Measurements from ENCODE around the gene AFAP1L2. TPM values are rescaled to one million over a fixed set of nuclear protein-coding genes. Genes with fewer than 3 reads are reported as not detected.

Gene AFAP1L2
- polyA plus RNA-seq, 3 donors: 0.01 to 0.43 TPM; not detected in 1

DNA sequence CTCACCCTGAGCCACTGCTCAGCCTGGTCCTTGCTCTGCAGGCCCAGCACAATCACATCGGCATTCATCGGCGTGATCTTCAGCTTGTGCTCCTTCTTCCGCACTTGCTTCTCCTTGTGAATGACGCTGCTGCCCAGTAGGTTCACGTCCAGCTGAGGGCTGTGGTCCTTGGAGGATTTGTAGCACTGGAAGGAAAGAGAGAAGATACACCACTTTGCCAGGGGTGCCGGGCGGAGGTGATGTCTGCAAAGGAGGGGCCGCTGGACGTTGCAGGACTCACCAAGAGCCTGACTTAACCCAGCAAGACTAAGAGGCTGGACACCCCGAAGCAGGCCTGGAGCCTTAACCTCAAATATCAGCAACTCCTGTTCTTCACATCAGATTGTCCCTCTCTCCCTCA is 90.4 kb downstream of the AFAP1L2 start:
- TF ChIP-seq, protein P1, sequence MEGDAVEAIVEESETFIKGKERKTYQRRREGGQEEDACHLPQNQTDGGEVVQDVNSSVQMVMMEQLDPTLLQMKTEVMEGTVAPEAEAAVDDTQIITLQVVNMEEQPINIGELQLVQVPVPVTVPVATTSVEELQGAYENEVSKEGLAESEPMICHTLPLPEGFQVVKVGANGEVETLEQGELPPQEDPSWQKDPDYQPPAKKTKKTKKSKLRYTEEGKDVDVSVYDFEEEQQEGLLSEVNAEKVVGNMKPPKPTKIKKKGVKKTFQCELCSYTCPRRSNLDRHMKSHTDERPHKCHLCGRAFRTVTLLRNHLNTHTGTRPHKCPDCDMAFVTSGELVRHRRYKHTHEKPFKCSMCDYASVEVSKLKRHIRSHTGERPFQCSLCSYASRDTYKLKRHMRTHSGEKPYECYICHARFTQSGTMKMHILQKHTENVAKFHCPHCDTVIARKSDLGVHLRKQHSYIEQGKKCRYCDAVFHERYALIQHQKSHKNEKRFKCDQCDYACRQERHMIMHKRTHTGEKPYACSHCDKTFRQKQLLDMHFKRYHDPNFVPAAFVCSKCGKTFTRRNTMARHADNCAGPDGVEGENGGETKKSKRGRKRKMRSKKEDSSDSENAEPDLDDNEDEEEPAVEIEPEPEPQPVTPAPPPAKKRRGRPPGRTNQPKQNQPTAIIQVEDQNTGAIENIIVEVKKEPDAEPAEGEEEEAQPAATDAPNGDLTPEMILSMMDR (IDR thresholded peaks at IDR 0.05): no peak

DNA sequence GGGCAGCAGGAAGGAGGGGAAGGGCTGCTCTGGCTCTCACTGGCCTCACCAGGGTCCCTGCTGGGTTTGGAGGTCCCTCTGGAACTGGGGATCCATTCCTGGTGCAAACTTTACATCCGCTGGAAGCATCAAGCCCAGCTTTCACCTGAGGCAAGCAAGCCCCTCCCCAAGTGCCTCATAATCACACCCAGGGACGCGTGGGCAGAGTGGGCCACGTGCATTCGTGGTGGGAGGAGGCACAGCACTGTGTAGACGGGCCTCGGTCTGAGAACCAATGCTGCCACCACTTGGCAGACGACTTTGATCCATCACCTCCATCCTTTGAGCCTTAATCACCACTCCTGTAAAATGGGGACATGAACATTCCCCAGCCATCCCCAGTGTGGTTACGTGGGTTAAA is 91.2 kb downstream of the AFAP1L2 start:
- no peaks in the 10 kb centered on the region for H3K4me1 Mint-ChIP-seq
- H3K4me3 Mint-ChIP-seq: no peak overlapping the region

More for the DNA sequence above, 90.4 kb downstream of the AFAP1L2 start:
- Histone ChIP-seq H3K27ac (ENCODE audit: low read depth in 1 of 2, low read length in 2 of 2) (no peak overlapping the region), H4K20me1 (ENCODE audit: insufficient read depth, low read length) (no peaks in the 10 kb centered on the region), H2AFZ (ENCODE audit: insufficient read depth, low read depth, low read length, poor library complexity, severe bottlenecking) (no peak overlapping the region), H3K79me2 (ENCODE audit: insufficient read depth, low read length) (no peaks in the 10 kb centered on the region), H3K36me3 (replicated peaks in 1 of 2; ENCODE audit: control insufficient read depth in 1 of 2, insufficient read depth in 2 of 2, low read length in 2 of 2) (no peaks in the 10 kb centered on the region), H3K27me3 (ENCODE audit: control insufficient read depth in 2 of 2, insufficient read depth in 2 of 2, low read length in 2 of 2) (no peaks in the 10 kb centered on the region), H3K4me3 (replicated peaks in 1 of 3; ENCODE audit: low read depth in 2 of 3, low read length in 3 of 3) (no peak overlapping the region), H3K4me1 (ENCODE audit: control insufficient read depth in 1 of 2, insufficient read depth in 2 of 2, low read length in 2 of 2) (no peaks in the 10 kb centered on the region), H3K9ac (ENCODE audit: insufficient read depth, low read length, poor library complexity, severe bottlenecking) (no peak overlapping the region), H3K9me3 (replicated peaks in 1 of 2; ENCODE audit: control insufficient read depth in 1 of 2, insufficient read depth in 1 of 2, low read length in 2 of 2) (no peaks in the 10 kb centered on the region), H3K4me2 (replicated peaks; ENCODE audit: extremely low read depth, low read length, poor library complexity, severe bottlenecking) (no peak overlapping the region)
- 92% methylated on average over 9 of the region's 11 CpGs for WGBS (ENCODE audit: insufficient coverage)
- no peaks in the 10 kb centered on the region for H3K36me3 Mint-ChIP-seq
- intact Hi-C loops (cut with micrococcal nuclease): no loop called here
- peaks cover 0 to 5% (median 0%) of the 10 kb centered on the region in 7 donors for H3K9me3 Mint-ChIP-seq
- DNase-seq: no peak
- no peak overlapping the region for H3K4me3 Mint-ChIP-seq
- H3K27me3 Mint-ChIP-seq (ENCODE audit: low read depth in 3 of 3): peaks cover 1 to 8% (median 3%) of the 10 kb centered on the region in 3 donors
- peak overlapping the region in 1 of 7 donors; percentile 46 for H3K27ac Mint-ChIP-seq
- no peaks in the 10 kb centered on the region for H3K4me1 Mint-ChIP-seq

More for the DNA sequence above, 91.2 kb downstream of the AFAP1L2 start:
- H3K27me3 Mint-ChIP-seq (ENCODE audit: low read depth in 3 of 3): peaks cover 1 to 8% (median 3%) of the 10 kb centered on the region in 3 donors
- TF ChIP-seq, protein P1 (IDR thresholded peaks at IDR 0.05): no peak
- Histone ChIP-seq H3K79me2 (ENCODE audit: insufficient read depth, low read length) (no peaks in the 10 kb centered on the region), H3K9ac (ENCODE audit: insufficient read depth, low read length, poor library complexity, severe bottlenecking) (no peak overlapping the region), H3K27ac (ENCODE audit: low read depth in 1 of 2, low read length in 2 of 2) (no peak overlapping the region), H3K4me1 (ENCODE audit: control insufficient read depth in 1 of 2, insufficient read depth in 2 of 2, low read length in 2 of 2) (no peaks in the 10 kb centered on the region), H2AFZ (ENCODE audit: insufficient read depth, low read depth, low read length, poor library complexity, severe bottlenecking) (no peak overlapping the region), H3K4me2 (replicated peaks; ENCODE audit: extremely low read depth, low read length, poor library complexity, severe bottlenecking) (no peak overlapping the region), H3K36me3 (replicated peaks in 1 of 2; ENCODE audit: control insufficient read depth in 1 of 2, insufficient read depth in 2 of 2, low read length in 2 of 2) (no peaks in the 10 kb centered on the region), H3K27me3 (ENCODE audit: control insufficient read depth in 2 of 2, insufficient read depth in 2 of 2, low read length in 2 of 2) (no peaks in the 10 kb centered on the region), H3K4me3 (replicated peaks in 1 of 3; ENCODE audit: low read depth in 2 of 3, low read length in 3 of 3) (no peak overlapping the region), H3K9me3 (replicated peaks in 1 of 2; ENCODE audit: control insufficient read depth in 1 of 2, insufficient read depth in 1 of 2, low read length in 2 of 2) (no peaks in the 10 kb centered on the region), H4K20me1 (ENCODE audit: insufficient read depth, low read length) (no peaks in the 10 kb centered on the region)
- no peaks in the 10 kb centered on the region for H3K36me3 Mint-ChIP-seq
- intact Hi-C loops (cut with micrococcal nuclease): no loop called here
- no peak overlapping the region for H3K27ac Mint-ChIP-seq
- peaks cover 0 to 1% (median 0%) of the 10 kb centered on the region in 7 donors for H3K9me3 Mint-ChIP-seq
- 98% methylated on average over 8 of the region's 9 CpGs for WGBS (ENCODE audit: insufficient coverage)
- DNase-seq: no peak
